HG03442 (cell line): ENCODE data around the gene CCDC18.
"Not testable (repeated sequence)": the region's sequence is repeated elsewhere in the genome, so short reads cannot be mapped to it uniquely, and the experiment has no call there.

Experiments
- ATAC-seq: cut with Tn5 transposase; IDR thresholded peaks from one replicate; pipeline ENCODE4 v1.9.1; 2021; ENCODE audit warnings: mild to moderate bottlenecking, moderate library complexity; ENCODE audit not compliant: unreplicated experiment

The CCDC18 gene, protein sequence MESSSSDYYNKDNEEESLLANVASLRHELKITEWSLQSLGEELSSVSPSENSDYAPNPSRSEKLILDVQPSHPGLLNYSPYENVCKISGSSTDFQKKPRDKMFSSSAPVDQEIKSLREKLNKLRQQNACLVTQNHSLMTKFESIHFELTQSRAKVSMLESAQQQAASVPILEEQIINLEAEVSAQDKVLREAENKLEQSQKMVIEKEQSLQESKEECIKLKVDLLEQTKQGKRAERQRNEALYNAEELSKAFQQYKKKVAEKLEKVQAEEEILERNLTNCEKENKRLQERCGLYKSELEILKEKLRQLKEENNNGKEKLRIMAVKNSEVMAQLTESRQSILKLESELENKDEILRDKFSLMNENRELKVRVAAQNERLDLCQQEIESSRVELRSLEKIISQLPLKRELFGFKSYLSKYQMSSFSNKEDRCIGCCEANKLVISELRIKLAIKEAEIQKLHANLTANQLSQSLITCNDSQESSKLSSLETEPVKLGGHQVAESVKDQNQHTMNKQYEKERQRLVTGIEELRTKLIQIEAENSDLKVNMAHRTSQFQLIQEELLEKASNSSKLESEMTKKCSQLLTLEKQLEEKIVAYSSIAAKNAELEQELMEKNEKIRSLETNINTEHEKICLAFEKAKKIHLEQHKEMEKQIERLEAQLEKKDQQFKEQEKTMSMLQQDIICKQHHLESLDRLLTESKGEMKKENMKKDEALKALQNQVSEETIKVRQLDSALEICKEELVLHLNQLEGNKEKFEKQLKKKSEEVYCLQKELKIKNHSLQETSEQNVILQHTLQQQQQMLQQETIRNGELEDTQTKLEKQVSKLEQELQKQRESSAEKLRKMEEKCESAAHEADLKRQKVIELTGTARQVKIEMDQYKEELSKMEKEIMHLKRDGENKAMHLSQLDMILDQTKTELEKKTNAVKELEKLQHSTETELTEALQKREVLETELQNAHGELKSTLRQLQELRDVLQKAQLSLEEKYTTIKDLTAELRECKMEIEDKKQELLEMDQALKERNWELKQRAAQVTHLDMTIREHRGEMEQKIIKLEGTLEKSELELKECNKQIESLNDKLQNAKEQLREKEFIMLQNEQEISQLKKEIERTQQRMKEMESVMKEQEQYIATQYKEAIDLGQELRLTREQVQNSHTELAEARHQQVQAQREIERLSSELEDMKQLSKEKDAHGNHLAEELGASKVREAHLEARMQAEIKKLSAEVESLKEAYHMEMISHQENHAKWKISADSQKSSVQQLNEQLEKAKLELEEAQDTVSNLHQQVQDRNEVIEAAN (N-terminal part only)

DNA sequence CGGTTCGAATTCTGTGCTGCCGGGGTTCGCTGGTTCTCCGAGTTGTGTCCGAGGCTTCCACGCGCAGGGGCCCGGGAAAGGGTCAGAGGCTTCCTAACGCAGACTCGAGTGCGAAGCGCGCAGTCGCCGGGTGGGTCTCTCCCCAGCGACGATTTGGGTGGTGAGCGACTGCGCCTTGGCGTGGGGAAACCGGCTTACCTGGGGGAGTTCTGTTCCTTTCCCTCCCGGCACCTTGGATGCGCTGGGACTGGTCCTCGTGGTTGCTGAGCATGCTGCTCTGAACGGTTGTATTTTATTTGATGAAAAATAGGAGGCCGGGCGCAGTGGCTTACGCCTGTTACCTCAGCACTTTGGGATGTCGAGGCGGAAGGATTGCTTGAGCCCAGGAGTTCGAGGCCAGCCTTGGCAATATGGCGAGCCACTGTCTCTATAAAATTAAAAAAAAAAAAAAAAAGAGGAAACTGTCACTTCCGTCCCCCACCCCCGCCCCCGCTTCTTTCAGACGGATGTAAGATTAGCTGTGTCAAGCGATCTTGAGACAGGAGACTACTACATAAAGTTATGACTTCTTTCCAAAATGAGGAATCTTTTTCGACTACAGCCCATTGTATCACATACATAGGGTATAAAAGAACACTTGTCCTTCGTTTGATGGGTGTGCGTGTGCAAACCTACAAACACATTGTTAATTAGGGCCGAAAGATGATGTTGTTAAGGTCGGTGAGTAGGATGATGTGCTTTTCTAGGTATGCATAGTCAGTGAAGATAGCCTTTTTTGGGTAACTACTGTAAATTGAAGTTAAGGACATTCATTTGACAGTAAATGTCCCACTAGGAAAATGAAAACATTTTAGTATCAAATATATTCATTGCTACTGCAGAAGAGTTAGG, at the start of gene CCDC18:
CCDC18 (plus strand) TSS at position 2 of the 891 bp plus-strand sequence. CDS start 2,638 bp downstream, outside the sequence.
- ATAC-seq, result no peak

DNA sequence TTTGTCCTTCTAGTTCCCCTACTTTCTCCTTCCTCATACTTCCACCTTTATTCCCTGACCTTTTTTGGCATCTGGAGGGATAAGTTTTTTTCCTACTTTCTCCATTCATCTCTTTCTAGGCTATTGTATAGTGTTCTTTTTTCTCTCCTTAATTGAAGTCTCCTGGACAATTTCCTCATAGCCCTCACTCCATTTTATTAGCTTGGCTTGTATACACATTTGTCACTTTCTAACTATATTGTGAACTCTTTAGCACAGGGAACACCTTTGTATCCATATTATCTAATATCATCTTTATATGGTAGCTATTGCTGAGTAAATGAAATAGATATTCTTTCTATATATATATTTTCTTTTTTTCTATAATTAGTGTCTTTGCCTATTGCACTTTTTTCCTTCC, 47.9 kb upstream of the CCDC18 start:
- ATAC-seq, result no peak

- ATAC-seq, result no peak
Observed at GRCh38 chr1:93136445-93136844, 44.1 kb upstream of the CCDC18 start.

DNA sequence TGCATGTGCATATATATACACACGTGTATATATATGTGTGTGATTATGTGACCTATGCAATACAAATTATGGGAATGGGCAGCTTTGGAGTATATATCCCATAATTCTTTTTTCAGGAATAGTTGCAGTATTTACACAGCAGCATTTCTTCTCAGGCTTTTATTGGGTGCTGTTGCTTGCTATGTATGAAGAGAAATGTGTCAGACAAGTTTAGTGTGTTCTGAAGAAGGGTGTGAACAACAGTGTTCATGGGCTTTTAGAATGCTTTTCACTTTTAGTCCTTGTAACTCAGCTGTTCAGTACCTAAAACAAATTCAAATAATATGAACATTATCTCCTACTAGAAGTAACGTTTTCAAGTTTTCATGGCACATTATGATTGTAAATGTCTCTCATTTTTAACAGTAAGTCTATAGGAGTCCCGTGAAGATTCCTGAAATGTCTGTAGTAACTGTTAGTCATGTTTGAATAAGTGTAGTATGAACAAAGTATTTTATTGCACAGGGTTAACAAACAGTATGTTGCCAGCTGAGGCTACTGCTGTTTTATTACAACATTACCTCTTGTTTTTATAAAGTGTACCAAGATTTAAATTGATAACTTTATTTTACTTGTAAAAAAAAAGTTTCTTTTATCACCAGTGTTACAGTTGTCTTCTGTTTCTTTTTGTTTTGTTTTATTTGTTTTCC, 42.8 kb upstream of the CCDC18 start:
- no peak for ATAC-seq

DNA sequence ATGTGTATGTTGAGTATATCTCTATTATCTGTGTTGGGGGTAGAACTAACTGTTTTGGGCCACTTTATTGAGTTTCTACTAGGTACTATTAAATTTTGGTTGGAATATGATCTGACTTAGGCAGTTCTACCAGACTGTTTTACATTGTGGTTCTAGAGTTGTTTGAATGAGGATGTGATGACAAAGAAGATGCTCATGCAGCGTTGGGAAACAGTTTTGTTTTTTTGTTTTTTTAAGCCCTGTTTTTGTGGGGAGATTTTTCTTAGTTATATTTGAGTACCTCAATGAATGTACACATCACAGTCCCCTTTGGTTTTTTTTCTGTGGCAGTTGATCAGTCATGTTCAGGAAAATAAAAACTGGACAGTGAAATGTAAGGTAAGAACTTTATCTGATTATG, 40.4 kb upstream of the CCDC18 start:
- ATAC-seq, result no peak

DNA sequence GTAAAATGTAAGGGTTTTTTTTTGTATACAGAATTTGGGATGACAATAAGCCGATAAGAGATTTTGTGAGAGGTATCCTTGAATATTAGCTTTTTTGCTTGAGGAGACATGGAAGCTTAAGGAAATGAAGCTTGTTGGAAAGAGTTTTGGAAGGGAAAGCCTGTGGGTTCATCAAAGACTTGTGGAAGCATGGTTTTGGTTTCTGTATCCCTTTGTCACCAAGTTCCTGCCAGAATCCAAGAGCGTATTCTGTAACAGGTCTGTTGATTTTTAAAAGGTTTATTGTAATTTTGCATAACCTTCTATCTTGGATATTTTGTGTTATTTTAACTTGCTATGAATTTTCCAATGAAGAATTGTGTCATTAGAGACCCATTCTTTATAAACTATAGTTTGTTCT, 38.4 kb upstream of the CCDC18 start:
- no peak for ATAC-seq

- ATAC-seq, result no peak
Observed at GRCh38 chr1:93143136-93143535, 37.4 kb upstream of the CCDC18 start.

- ATAC-seq, result no peak
Observed at GRCh38 chr1:93143769-93144168, 36.8 kb upstream of the CCDC18 start.

- no peak for ATAC-seq
Observed at GRCh38 chr1:93148001-93148400, 32.5 kb upstream of the CCDC18 start.

- no peak for ATAC-seq
Observed at GRCh38 chr1:93150729-93151128, 29.8 kb upstream of the CCDC18 start.

DNA sequence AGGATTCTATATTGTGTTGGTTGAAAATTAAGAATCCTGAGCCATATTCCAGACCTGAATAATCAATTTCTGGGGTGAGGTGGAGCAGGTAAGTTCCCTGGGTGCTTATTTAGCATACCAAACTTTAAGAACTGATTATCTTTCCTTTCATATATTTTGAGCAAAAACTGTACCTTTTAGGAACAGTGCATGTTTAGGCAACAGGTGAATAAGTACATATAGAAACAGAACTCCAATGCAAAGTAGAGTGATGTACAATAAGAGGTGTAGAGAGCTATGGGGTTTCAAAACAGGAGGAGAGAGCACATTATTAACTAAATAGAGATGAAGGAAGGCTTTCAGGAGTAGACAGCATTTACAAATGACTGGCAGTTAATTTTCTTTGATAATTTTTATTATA, 29.1 kb upstream of the CCDC18 start:
- ATAC-seq, result no peak

GRCh38 chr1:93152835-93153234, 27.7 kb upstream of the CCDC18 start:
- no peak for ATAC-seq

DNA sequence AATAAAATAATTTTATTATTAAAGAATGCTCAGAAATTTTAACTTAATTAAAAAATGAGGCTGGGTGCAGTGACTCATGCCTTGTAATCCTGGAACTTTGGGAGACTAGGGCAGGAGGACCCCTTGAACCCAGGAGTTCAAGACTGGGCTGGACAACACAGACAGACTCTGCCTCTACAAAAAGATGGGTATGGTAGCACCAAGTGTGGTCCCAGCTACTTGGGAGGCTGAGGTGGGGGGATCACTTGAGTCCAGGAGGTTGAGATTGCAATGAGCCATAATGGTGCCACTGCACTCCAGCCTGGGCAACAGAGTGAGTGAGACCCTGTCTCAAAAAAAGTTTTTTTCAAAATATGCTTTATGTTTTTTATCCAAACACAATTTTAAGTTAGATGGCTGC, 25.6 kb upstream of the CCDC18 start:
- ATAC-seq, result no peak

DNA sequence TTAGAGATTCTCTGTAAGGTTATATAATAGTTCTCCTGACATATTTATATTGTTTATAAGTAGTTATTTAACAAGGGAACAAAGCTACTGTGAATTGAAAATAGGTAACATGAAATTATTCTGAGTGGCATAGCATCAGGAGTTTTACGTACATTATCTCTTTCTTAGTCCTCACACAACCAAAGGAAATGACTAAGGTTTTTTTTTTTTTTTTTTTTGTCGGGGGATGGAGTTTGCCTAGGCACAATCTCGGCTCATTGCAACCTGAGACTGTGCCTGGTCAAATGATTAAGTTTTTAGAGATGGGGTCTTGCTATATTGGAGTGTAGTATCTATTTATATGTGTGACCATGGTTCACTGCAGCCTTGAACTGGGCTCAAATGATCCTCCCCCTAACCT, 25.2 kb upstream of the CCDC18 start:
- ATAC-seq, result no peak

DNA sequence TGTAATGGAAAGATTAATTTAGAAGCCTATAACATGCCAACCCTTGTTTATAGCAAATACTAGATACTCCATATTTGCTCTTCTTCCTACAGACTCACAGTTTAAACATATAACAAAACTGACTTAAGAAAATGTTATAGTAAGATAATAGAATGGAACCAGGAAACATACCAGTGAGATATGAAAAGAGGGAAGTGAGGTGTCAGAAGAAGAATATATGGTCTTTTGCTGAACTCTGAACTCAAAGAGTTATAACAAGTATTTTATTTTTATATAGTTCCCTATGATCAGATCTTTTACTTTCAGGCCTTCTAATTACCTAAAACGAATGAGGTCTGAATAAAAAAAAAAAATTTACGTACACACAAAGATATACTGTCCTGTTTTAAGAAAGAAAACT, 21.2 kb upstream of the CCDC18 start:
- no peak for ATAC-seq

GRCh38 chr1:93163314-93163713, 17.2 kb upstream of the CCDC18 start:
- ATAC-seq, result not testable (repeated sequence)

GRCh38 chr1:93164816-93165215, 15.7 kb upstream of the CCDC18 start:
- ATAC-seq, result no peak

DNA sequence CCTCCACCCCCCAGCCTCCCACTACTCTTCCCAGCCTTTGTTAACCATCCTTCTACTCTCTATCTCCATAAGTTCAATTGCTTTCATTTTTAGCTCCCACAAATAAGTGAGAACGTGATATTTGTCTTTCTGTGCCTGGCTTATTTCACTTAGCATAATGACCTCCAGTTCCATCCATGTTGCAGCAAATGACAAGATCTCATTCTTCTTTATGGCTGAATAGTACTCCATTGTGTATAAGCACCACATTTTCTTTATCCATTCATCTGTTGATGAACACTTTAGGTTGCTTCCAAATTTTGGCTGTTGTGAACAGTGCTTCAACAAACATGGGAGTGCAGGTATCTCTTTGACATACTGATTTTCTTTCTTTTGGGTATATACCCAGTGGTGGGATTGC, 14.6 kb upstream of the CCDC18 start:
- not testable (repeated sequence) for ATAC-seq

DNA sequence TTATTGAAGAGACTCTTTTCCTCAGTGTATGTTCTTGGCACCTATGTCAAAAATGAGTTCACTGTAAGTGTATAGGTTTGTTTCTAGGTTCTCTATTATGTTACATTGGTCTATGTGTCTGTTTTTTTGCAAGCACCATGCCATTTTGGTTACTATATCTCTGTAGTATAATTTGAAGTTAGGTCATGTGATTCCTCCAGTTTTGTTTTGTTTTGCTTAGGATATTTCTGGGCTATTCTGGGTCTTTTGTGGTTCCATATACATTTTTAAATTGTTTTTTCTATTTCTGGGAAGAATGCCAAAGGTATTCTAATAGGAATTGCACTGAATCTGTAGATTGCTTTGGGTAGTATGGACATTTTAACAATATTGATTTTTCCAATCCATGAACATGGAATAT, 13.5 kb upstream of the CCDC18 start:
- ATAC-seq, result no peak
